Hepatocyte (in vitro differentiated cells): Measurements from ENCODE around the gene KIAA0513. TPM values are rescaled to one million over a fixed set of nuclear protein-coding genes. Genes with fewer than 3 reads are reported as not detected.

Source experiments
- DNase-seq: peaks from one replicate; pipeline ENCODE4 v3.0.0-alpha.2; 2016; ENCODE audit warnings: low spot score
- H2AFZ ChIP-seq: fragments of 200-600 bp; sonication (generic); 2 replicates; pipeline ENCODE4 v1.6.0; 2016; ENCODE audit warnings: antibody characterized with exemption, mild to moderate bottlenecking
- H3K27ac ChIP-seq: fragments of 200-600 bp; sonication (generic); 2 replicates; pipeline ENCODE4 v1.5.1; 2016; ENCODE audit warnings: mild to moderate bottlenecking
- H3K27me3 ChIP-seq: fragments of 200-600 bp; sonication (generic); 2 replicates; pipeline ENCODE4 v1.6.1; 2016
- H3K36me3 ChIP-seq: fragments of 200-600 bp; sonication (generic); replicated peaks from 2 replicates; pipeline ENCODE4 v1.5.1; 2016; ENCODE audit warnings: low read depth; ENCODE audit not compliant: insufficient read depth
- H3K4me1 ChIP-seq: fragments of 200-600 bp; sonication (generic); 2 replicates; pipeline ENCODE4 v1.5.1; 2016; ENCODE audit warnings: mild to moderate bottlenecking, moderate library complexity; ENCODE audit not compliant: insufficient read depth
- H3K4me2 ChIP-seq: fragments of 200-600 bp; sonication (generic); 2 replicates; pipeline ENCODE4 v1.6.0; 2016
- H3K4me3 ChIP-seq: fragments of 200-600 bp; sonication (generic); 2 replicates; pipeline ENCODE4 v1.5.1; 2016; ENCODE audit warnings: mild to moderate bottlenecking
- H3K79me2 ChIP-seq: fragments of 200-600 bp; sonication (generic); 2 replicates; pipeline ENCODE4 v1.6.0; 2017; ENCODE audit warnings: mild to moderate bottlenecking
- H3K9me2 ChIP-seq: fragments of 200-600 bp; sonication (generic); replicated peaks from 2 replicates; pipeline ENCODE4 v1.6.0; 2017; ENCODE audit warnings: mild to moderate bottlenecking; ENCODE audit not compliant: insufficient read depth
- H3K9me3 ChIP-seq: fragments of 200-600 bp; sonication (generic); 2 replicates; pipeline ENCODE4 v1.5.1; 2016; ENCODE audit warnings: low read depth, mild to moderate bottlenecking
- H4K20me1 ChIP-seq: fragments of 200-600 bp; sonication (generic); 2 replicates; pipeline ENCODE4 v1.6.0; 2016; ENCODE audit warnings: mild to moderate bottlenecking; ENCODE audit not compliant: insufficient read depth, poor library complexity, severe bottlenecking
- EZH2 ChIP-seq: fragments of 200-600 bp; sonication (generic); IDR thresholded peaks from 2 replicates; pipeline ENCODE4 v1.6.1; 2016; ENCODE audit warnings: antibody characterized with exemption, mild to moderate bottlenecking, borderline replicate concordance
- EZH2phosphoT487 ChIP-seq: fragments of 200-600 bp; sonication (generic); IDR thresholded peaks from one replicate; pipeline ENCODE4 v1.6.1; 2018; ENCODE audit warnings: antibody characterized with exemption, mild to moderate bottlenecking, low read depth, moderate library complexity; ENCODE audit not compliant: unreplicated experiment, severe bottlenecking
- WGBS: methylation state at CpG from one replicate; pipeline ENCODE4 v1.1.6; 2016; ENCODE audit warnings: low lambda C conversion rate; ENCODE audit errors: missing lambda C conversion rate; 5-methylcytosine and 5-hydroxymethylcytosine counted together
- polyA plus RNA-seq: library from polyadenylated mRNA; unstranded; fragments of >200 nt; fragmentation: Nextera tagmentation; extraction: Ambion mirVana; gene quantifications from 2 replicates; pipeline ENCODE4 v1.2.1, GENCODE V29; 2016
- total RNA-seq: library from RNA; depleted of rRNA; stranded (reverse); fragments of >200 nt; gene quantifications from 2 replicates; pipeline ENCODE4 v1.2.3, GENCODE V29; 2014
- TF ChIP-seq, protein P1 (sequence below): fragments of 200-600 bp; sonication (generic); IDR thresholded peaks from 2 replicates; pipeline ENCODE4 v1.5.1; 2016; ENCODE audit warnings: antibody characterized with exemption, mild to moderate bottlenecking; ENCODE audit not compliant: poor library complexity

Gene KIAA0513
- total and polyA plus RNA-seq, 2 experiments from 2014 or later: 10.1 to 14.9 TPM

DNA sequence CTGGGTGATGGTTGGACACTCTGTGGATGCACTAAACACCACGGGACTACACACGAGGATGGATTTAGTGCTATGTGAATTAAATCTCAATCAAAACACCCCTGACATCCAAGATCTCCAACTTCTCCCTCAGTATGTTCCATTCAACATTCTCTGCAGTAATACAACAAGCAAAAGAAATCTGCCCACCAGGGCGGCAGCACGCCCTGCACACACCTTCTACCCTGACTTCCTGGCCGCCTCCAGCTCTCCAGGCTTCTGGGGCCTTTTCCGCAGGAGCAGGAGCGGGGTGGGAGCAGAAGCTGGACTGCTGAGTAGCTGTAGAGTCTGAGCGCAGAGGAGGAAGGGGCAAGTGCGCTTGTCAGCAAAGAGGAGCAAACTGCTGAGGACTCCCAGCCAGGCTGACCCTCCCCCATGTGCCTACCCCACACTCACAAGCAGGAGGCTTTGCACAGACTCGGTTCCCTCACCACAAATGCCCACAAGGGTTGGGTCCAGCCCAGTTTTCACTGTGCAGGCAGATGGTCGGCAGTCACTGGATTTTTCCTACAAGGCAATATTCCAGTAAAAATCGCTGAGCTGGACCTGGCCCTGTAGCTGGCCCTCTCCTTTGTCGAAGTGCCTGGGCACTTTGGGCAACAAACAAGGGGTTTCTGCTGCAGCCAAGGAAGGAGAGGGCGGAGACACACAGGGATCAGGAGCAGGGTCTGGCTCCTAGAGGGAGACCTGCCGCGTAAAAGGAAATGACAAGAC, 39.1 kb upstream of the KIAA0513 start:
- peaks cover 6% of the 10 kb centered on the region for H4K20me1 ChIP-seq
- no peaks in the 10 kb centered on the region for H3K9me3 ChIP-seq
- H3K36me3 ChIP-seq: no peaks in the 10 kb centered on the region
- peaks cover 97% of the 10 kb centered on the region for H3K79me2 ChIP-seq
- no peaks in the 10 kb centered on the region for H3K27me3 ChIP-seq
- H3K4me3 ChIP-seq: no peak overlapping the region
- DNase-seq: no peak
- H3K27ac ChIP-seq: no peak overlapping the region
- peaks cover 14% of the 10 kb centered on the region for H3K4me1 ChIP-seq
- TF ChIP-seq EZH2phosphoT487: no peak
- TF ChIP-seq, protein P1, sequence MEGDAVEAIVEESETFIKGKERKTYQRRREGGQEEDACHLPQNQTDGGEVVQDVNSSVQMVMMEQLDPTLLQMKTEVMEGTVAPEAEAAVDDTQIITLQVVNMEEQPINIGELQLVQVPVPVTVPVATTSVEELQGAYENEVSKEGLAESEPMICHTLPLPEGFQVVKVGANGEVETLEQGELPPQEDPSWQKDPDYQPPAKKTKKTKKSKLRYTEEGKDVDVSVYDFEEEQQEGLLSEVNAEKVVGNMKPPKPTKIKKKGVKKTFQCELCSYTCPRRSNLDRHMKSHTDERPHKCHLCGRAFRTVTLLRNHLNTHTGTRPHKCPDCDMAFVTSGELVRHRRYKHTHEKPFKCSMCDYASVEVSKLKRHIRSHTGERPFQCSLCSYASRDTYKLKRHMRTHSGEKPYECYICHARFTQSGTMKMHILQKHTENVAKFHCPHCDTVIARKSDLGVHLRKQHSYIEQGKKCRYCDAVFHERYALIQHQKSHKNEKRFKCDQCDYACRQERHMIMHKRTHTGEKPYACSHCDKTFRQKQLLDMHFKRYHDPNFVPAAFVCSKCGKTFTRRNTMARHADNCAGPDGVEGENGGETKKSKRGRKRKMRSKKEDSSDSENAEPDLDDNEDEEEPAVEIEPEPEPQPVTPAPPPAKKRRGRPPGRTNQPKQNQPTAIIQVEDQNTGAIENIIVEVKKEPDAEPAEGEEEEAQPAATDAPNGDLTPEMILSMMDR: no peak
- TF ChIP-seq EZH2: no peak
- no peaks in the 10 kb centered on the region for H3K9me2 ChIP-seq
- 95% methylated on average over 16 of the region's 16 CpGs for WGBS
- no peak overlapping the region for H3K4me2 ChIP-seq
- H2AFZ ChIP-seq: no peak overlapping the region

DNA sequence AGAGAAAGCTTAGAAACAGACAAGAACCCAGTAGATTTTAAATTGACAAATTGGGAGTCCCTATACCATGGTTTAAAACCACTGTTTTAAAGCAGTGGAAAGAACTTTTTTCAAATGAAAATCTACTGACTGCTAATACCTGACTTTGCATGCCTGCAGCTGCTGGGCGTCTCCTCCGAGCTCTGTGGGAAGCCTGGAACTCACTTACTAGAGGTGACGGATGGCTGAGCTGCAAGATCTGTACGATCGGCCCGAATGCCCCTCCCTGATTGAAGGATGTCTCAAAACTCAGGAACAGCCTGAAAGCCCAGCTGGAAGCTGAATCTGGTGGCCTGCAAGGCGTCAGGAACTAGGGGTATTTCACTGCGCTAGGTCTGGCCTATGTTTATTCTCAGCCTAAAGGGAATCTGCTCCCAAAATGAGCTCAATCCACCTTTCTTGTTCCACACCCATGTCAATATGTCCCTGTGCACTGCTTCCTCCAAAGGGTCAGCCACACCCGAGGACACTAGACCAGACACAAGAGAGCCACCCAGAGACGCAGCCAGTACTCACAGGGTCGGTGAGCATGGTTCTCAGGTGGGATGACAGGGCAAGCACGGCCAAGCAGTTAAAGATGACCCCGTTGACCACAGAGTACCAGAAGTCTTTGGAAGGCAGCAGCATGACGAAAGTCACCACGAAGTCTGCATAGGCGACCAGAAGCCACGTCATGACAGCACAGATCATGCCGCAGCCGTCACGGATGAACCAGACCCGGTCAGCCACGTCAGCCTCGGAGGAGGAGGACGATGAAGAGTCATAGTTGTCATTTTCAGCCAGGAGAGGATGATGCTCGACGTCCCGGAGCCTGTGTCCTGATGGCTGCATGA, 37.6 kb upstream of the KIAA0513 start:
- Histone ChIP-seq H3K4me2 (no peak overlapping the region), H3K9me2 (no peaks in the 10 kb centered on the region), H3K27ac (no peak overlapping the region), H4K20me1 (peaks cover 6% of the 10 kb centered on the region), H2AFZ (no peak overlapping the region), H3K79me2 (peaks cover 90% of the 10 kb centered on the region), H3K4me3 (no peak overlapping the region), H3K27me3 (no peaks in the 10 kb centered on the region), H3K36me3 (no peaks in the 10 kb centered on the region), H3K4me1 (peaks cover 26% of the 10 kb centered on the region), H3K9me3 (no peaks in the 10 kb centered on the region)
- TF ChIP-seq, protein P1: no peak
- no peak for TF ChIP-seq EZH2phosphoT487
- no peak for TF ChIP-seq EZH2
- DNase-seq: no peak
- 89% methylated on average over 27 of the region's 27 CpGs for WGBS

DNA sequence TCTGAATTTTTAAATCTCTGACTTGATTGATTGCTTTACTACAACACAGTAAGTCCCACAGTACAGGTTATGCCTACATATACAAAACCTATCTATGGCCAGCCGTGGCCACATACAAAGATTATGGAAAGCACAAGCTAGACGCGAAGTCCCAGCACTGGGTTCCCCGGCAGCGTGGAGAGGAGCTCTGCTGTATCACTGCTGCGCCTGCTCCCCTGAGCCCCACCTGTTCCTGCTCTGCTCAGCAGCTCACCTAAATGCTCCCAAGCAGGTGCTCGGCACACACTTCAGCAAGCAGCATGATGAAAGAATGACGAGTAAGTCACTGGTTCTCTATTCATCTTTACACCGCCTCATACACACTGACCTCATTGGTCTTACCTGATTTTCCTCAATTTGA, 36.8 kb upstream of the KIAA0513 start:
- Histone ChIP-seq H3K36me3 (no peaks in the 10 kb centered on the region), H2AFZ (no peak overlapping the region), H3K9me3 (no peaks in the 10 kb centered on the region), H3K27me3 (no peaks in the 10 kb centered on the region), H3K4me2 (no peak overlapping the region), H3K27ac (no peak overlapping the region), H4K20me1 (peaks cover 6% of the 10 kb centered on the region), H3K4me3 (no peak overlapping the region), H3K9me2 (no peaks in the 10 kb centered on the region), H3K79me2 (peaks cover 88% of the 10 kb centered on the region), H3K4me1 (peaks cover 31% of the 10 kb centered on the region)
- WGBS: 96% methylated on average over 9 of the region's 9 CpGs
- no peak for DNase-seq
- no peak for TF ChIP-seq EZH2
- TF ChIP-seq, protein P1: no peak
- no peak for TF ChIP-seq EZH2phosphoT487
